PC-9 (cell line): ENCODE results near the gene ECE2. TPM values are rescaled to one million over a fixed set of nuclear protein-coding genes. Genes with fewer than 3 reads are reported as not detected.
A peak's percentile ranks its signal among the peaks of the same experiment; 100 is the strongest.

Experiments
- BruUV-seq: library from RNA; stranded (reverse); fragments of 400-500 nt; replicated peaks from 2 replicates; lab custom pipeline; 2021; lab: Mats Ljungman, UMichigan
- CTCF ChIA-PET: fragments of 300-600 bp; sonication (Branson Sonifier 250); formaldehyde crosslinking; loops from one replicate; lab custom pipeline; 2022; ENCODE audit warnings: antibody characterized with exemption; lab: Charles Lee
- POLR2A ChIA-PET: fragments of 300-600 bp; sonication (Branson Sonifier 250); formaldehyde crosslinking; loops from one replicate; lab custom pipeline; 2022; ENCODE audit warnings: antibody characterized with exemption; ENCODE audit not compliant: unreplicated experiment; lab: Charles Lee
- DNase-seq, 2 experiments: peaks; one replicate each; pipeline versions ENCODE4 v3.0.0 to v3.0.0-alpha.2; 2015 to 2022; ENCODE audit warnings: mixed read lengths in 1 of 2
- H2AFZ ChIP-seq: fragments of 200-600 bp; sonication (generic); 2 replicates; pipeline ENCODE4 v1.8.1; 2017; ENCODE audit warnings: antibody characterized with exemption
- H3F3A ChIP-seq: fragments of 200-600 bp; sonication (generic); 2 replicates; pipeline ENCODE4 v1.8.1; 2017; ENCODE audit warnings: antibody characterized with exemption, mild to moderate bottlenecking, low read depth; ENCODE audit not compliant: insufficient read depth
- H3K27ac ChIP-seq: fragments of 200-600 bp; sonication (generic); 2 replicates; pipeline ENCODE4 v1.6.1; 2016; ENCODE audit warnings: mixed run types
- H3K27me3 ChIP-seq: fragments of 200-600 bp; sonication (generic); 2 replicates; pipeline ENCODE4 v1.6.1; 2016; ENCODE audit warnings: low read depth, mixed run types; ENCODE audit not compliant: insufficient read depth
- H3K36me3 ChIP-seq: fragments of 200-600 bp; sonication (generic); 2 replicates; pipeline ENCODE4 v1.6.1; 2016; ENCODE audit warnings: low read depth, mixed run types
- H3K4me1 ChIP-seq: fragments of 200-600 bp; sonication (generic); replicated peaks from 2 replicates; pipeline ENCODE4 v1.6.1; 2016; ENCODE audit warnings: mixed run types; ENCODE audit not compliant: insufficient read depth
- H3K4me2 ChIP-seq: fragments of 200-600 bp; sonication (generic); 2 replicates; pipeline ENCODE4 v1.6.1; 2017; ENCODE audit warnings: mixed run types
- H3K4me3 ChIP-seq: fragments of 200-600 bp; sonication (generic); 2 replicates; pipeline ENCODE4 v1.6.1; 2016; ENCODE audit warnings: mixed run types
- H3K79me2 ChIP-seq: fragments of 200-600 bp; sonication (generic); 2 replicates; pipeline ENCODE4 v1.6.1; 2017; ENCODE audit warnings: low read depth, mixed run types
- H3K9me2 ChIP-seq: fragments of 200-600 bp; sonication (generic); 2 replicates; pipeline ENCODE4 v1.8.1; 2017; ENCODE audit warnings: mild to moderate bottlenecking; ENCODE audit not compliant: insufficient read depth
- H3K9me3 ChIP-seq: fragments of 200-600 bp; sonication (generic); 2 replicates; pipeline ENCODE4 v1.8.1; 2016; ENCODE audit warnings: low read depth; ENCODE audit not compliant: insufficient read depth
- H4K20me1 ChIP-seq: fragments of 200-600 bp; sonication (generic); 2 replicates; pipeline ENCODE4 v1.8.1; 2017; ENCODE audit not compliant: insufficient read depth
- EZH2 ChIP-seq: fragments of 200-600 bp; sonication (generic); IDR thresholded peaks from 2 replicates; pipeline ENCODE4 v1.8.0; 2017; ENCODE audit warnings: antibody characterized with exemption, low read depth
- intact Hi-C: fragments of 100-400 bp; cut with micrococcal nuclease; formaldehyde crosslinking; loops from one replicate; pipeline ENCODE4 v1.10.0; 2022; ENCODE audit not compliant: unreplicated experiment
- total RNA-seq: library from RNA; stranded (reverse); gene quantifications from 2 replicates; pipeline ENCODE4 v1.2.3, GENCODE V29; 2021
- TF ChIP-seq, protein P1 (sequence below): fragments of 200-600 bp; sonication (generic); conservative IDR thresholded peaks from 2 replicates; pipeline ENCODE4 v1.6.1; 2017; ENCODE audit warnings: mixed run types, antibody characterized with exemption, mild to moderate bottlenecking, moderate library complexity

ECE2 gene
- total RNA-seq, 1 experiment from 2014 or later = not detected

GRCh38 chr3:184234224-184234623, 41.6 kb upstream of the ECE2 start:
- no peak overlapping the region for H3K4me3 ChIP-seq
- no peaks in the 10 kb centered on the region for H4K20me1 ChIP-seq
- no TSS peak for BruUV-seq
- H3K9me3 ChIP-seq = no peaks in the 10 kb centered on the region
- no peaks in the 10 kb centered on the region for H3K9me2 ChIP-seq
- peak; percentile 92 to 95 for DNase-seq
- H3K79me2 ChIP-seq = no peaks in the 10 kb centered on the region
- no peak overlapping the region for H3K27ac ChIP-seq
- intact Hi-C loops = no loop called here
- H3K4me1 ChIP-seq = peaks cover 17% of the 10 kb centered on the region
- H3K36me3 ChIP-seq = no peaks in the 10 kb centered on the region
- no peak for TF ChIP-seq EZH2
- TF ChIP-seq, protein P1, sequence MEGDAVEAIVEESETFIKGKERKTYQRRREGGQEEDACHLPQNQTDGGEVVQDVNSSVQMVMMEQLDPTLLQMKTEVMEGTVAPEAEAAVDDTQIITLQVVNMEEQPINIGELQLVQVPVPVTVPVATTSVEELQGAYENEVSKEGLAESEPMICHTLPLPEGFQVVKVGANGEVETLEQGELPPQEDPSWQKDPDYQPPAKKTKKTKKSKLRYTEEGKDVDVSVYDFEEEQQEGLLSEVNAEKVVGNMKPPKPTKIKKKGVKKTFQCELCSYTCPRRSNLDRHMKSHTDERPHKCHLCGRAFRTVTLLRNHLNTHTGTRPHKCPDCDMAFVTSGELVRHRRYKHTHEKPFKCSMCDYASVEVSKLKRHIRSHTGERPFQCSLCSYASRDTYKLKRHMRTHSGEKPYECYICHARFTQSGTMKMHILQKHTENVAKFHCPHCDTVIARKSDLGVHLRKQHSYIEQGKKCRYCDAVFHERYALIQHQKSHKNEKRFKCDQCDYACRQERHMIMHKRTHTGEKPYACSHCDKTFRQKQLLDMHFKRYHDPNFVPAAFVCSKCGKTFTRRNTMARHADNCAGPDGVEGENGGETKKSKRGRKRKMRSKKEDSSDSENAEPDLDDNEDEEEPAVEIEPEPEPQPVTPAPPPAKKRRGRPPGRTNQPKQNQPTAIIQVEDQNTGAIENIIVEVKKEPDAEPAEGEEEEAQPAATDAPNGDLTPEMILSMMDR = peak; percentile 60
- peaks cover 21% of the 10 kb centered on the region; the same call in 1 of the 2 replicates for H3F3A ChIP-seq
- H2AFZ ChIP-seq = no peak overlapping the region
- ChIA-PET CTCF (interaction anchor here (0.6 kb wide), 1 partner anchor 370 kb away, joined by 16 read pairs; no protein-coding TSS in a partner anchor), POLR2A (interaction anchor here (0.7 kb wide), 2 partner anchors 30 to 69 kb away, joined by 4 to 6 read pairs; no protein-coding TSS in a partner anchor)
- peak overlapping the region; percentile 27 for H3K4me2 ChIP-seq
- peaks cover 36% of the 10 kb centered on the region for H3K27me3 ChIP-seq

DNA sequence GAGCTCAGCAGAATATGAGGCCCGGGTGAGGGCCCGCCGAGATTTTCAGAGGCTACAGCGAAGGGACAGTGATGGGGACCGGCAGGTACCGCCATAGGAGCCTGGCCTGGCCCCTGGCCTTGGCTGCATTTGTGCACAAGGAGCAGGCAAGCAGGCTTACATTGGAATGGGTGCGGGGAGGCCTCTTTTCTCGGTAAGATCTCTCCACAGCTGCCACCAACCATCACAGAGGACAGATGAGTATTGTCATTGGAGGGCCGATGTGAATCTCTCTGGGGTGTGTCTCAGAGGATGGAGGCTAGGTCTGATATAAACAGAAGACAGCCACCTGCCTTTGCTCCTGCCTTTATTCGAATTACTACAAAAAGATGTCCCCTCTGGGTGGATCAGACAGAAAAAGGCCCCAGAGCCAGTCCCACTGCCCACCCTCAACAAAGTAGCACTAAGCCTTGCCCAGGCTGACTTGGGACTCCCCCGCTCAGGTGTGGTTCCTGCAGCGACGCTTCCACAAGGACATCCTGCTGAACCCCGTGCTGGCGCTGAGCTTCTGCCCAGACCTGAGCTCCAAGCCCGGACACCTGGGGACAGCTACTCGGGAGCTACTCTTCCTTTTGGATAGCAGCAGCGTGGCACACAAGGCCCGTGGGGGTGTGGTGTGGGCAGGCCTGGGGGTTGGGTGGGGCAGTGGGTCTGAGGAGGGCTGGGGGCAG, 41.0 kb upstream of the ECE2 start:
- no peaks in the 10 kb centered on the region for H3K9me3 ChIP-seq
- no peaks in the 10 kb centered on the region; the same call in 1 of the 2 replicates for H4K20me1 ChIP-seq
- no peak for TF ChIP-seq EZH2
- TF ChIP-seq, protein P1 = no peak
- no peaks in the 10 kb centered on the region for H3K9me2 ChIP-seq
- H2AFZ ChIP-seq = no peak overlapping the region
- BruUV-seq = no TSS peak
- no peaks in the 10 kb centered on the region for H3K79me2 ChIP-seq
- H3K4me3 ChIP-seq = no peak overlapping the region
- no peak overlapping the region for H3K27ac ChIP-seq
- peaks cover 31% of the 10 kb centered on the region for H3K27me3 ChIP-seq
- H3K4me2 ChIP-seq = no peak overlapping the region
- intact Hi-C loops = no loop called here
- peaks cover 14% of the 10 kb centered on the region for H3K4me1 ChIP-seq
- H3F3A ChIP-seq = peaks cover 21% of the 10 kb centered on the region; the same call in 1 of the 2 replicates
- no peaks in the 10 kb centered on the region for H3K36me3 ChIP-seq
- DNase-seq = no peak
- ChIA-PET CTCF (interaction anchor here (0.6 kb wide), 1 partner anchor 345 kb away, joined by 12 read pairs; no protein-coding TSS in a partner anchor), POLR2A (no interaction called here)

DNA sequence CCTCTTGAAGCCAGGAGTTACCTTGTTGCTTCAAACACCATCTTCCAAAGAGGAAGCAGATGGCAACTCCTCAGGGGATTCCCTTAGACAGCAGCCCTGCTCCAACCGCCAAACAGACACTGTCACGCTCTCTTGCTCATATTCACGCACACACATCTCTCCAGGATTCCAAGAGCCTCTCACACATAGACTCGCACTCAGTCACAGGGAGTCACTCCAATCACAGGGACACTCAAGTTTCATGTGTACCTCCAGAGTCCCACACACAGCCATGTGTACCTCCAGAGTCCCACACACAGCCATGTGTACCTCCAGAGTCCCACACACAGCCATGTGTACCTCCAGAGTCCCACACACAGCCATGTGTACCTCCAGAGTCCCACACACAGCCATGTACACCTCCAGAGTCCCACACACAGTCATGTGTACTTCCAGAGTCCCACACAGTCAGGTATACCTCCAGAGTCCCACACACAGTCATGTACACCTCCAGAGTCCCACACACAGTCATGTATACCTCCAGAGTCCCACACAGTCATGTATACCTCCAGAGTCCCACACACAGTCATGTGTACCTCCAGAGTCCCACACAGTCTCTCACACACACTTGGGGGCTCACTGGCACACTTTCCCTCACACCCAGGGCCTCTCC, 40.3 kb upstream of the ECE2 start:
- Histone ChIP-seq H3K9me2 (no peaks in the 10 kb centered on the region), H4K20me1 (peaks cover under 1% of the 10 kb centered on the region; the same call in 1 of the 2 replicates), H3K4me3 (no peak overlapping the region), H3K27me3 (peaks cover 25% of the 10 kb centered on the region), H3K4me1 (peaks cover 9% of the 10 kb centered on the region), H3K79me2 (no peaks in the 10 kb centered on the region), H3K36me3 (no peaks in the 10 kb centered on the region), H3K4me2 (no peak overlapping the region), H3F3A (peaks cover 21% of the 10 kb centered on the region; the same call in 1 of the 2 replicates), H3K9me3 (no peaks in the 10 kb centered on the region), H3K27ac (no peak overlapping the region), H2AFZ (no peak overlapping the region)
- intact Hi-C loops = no loop called here
- BruUV-seq = no TSS peak
- no peak for TF ChIP-seq EZH2
- TF ChIP-seq, protein P1 = no peak
- POLR2A ChIA-PET = no interaction called here
- no peak for DNase-seq
- CTCF ChIA-PET = interaction anchor here (0.6 kb wide), 1 partner anchor 346 kb away, joined by 12 read pairs; no protein-coding TSS in a partner anchor
